ENCODE data around the gene DGCR6. TPM values are rescaled to one million over a fixed set of nuclear protein-coding genes. Genes with fewer than 3 reads are reported as not detected.

Gene DGCR6
- 0.53 to 1.6 TPM (median 1.3 TPM) in 5 replicates for total RNA-seq (2022; extraction: Qiagen RNA extraction; ENCODE audit: low read depth)

GRCh38 chr22:18905540-18906409 lies at the start of gene DGCR6:
Gene DGCR6 (plus strand): TSS chr22:18906320. CDS start chr22:18906375, 55 bp downstream.

GRCh38 chr22:18935889-18936529 lies 29.9 kb downstream of the DGCR6 start, which contains the start of gene PRODH:
Gene PRODH (minus strand): TSS chr22:18936293. CDS start chr22:18936287, 6 bp downstream.

Other genes starting within 250 kb of the DGCR6 start
- gene PRODH, start 30.0 kb downstream of the DGCR6 start, total RNA-seq (2022; extraction: Qiagen RNA extraction; ENCODE audit: low read depth): 0.11 to 0.71 TPM (median 0.44 TPM) in 5 replicates
- gene DGCR2, start 216.1 kb downstream of the DGCR6 start, total RNA-seq (2022; extraction: Qiagen RNA extraction; ENCODE audit: low read depth): 19.0 to 23.2 TPM (median 21.0 TPM) in 5 replicates
- 0.07 TPM in 1 of 5 replicates, not detected in the others for gene TSSK2, start 225.0 kb downstream of the DGCR6 start, total RNA-seq (2022; extraction: Qiagen RNA extraction; ENCODE audit: low read depth)
- 11.2 to 12.8 TPM (median 11.9 TPM) in 5 replicates for gene ESS2, start 238.3 kb downstream of the DGCR6 start, total RNA-seq (2022; extraction: Qiagen RNA extraction; ENCODE audit: low read depth)
- gene GSC2, start 244.0 kb downstream of the DGCR6 start, total RNA-seq (2022; extraction: Qiagen RNA extraction; ENCODE audit: low read depth): not detected in 5 replicates